ENCODE data around the gene PCNX2.

PCNX2 gene

GRCh38 chr1:233257786-233258185 is 37.7 kb downstream of the PCNX2 start:
- DNase-seq (ENCODE audit: low spot score) (no peak), FAIRE-seq (no peak)

- DNase-seq (ENCODE audit: low spot score) (no peak), FAIRE-seq (no peak)
Measured at GRCh38 chr1:233256789-233257188, 38.7 kb downstream of the PCNX2 start.

GRCh38 chr1:233256191-233256590 is 39.3 kb downstream of the PCNX2 start:
- DNase-seq (ENCODE audit: low spot score), result no peak
- FAIRE-seq, result no peak

GRCh38 chr1:233255145-233255544 is 40.4 kb downstream of the PCNX2 start:
- FAIRE-seq, result no peak

GRCh38 chr1:233253832-233254331 is 41.6 kb downstream of the PCNX2 start:
- no peak for DNase-seq (ENCODE audit: low spot score)
- no peak for FAIRE-seq

More at GRCh38 chr1:233255145-233255544, 40.4 kb downstream of the PCNX2 start:
- no peak for DNase-seq (ENCODE audit: low spot score)

- DNase-seq (ENCODE audit: low spot score) (no peak), FAIRE-seq (no peak)
Measured at GRCh38 chr1:233253231-233253831, 42.2 kb downstream of the PCNX2 start.

- FAIRE-seq (no peak), DNase-seq (ENCODE audit: low spot score) (no peak)
Measured at GRCh38 chr1:233252441-233252840, 43.1 kb downstream of the PCNX2 start.

GRCh38 chr1:233251201-233251720 is 44.3 kb downstream of the PCNX2 start:
- no peak for DNase-seq (ENCODE audit: low spot score)
- no peak for FAIRE-seq

- DNase-seq (ENCODE audit: low spot score) (no peak), FAIRE-seq (no peak)
Measured at GRCh38 chr1:233248014-233248413, 47.5 kb downstream of the PCNX2 start.

- DNase-seq (ENCODE audit: low spot score), result no peak
- FAIRE-seq, result no peak
Measured at GRCh38 chr1:233246965-233247364, 48.6 kb downstream of the PCNX2 start.

- peak; percentile 11 for DNase-seq (ENCODE audit: low spot score)
- FAIRE-seq, result no peak
Measured at GRCh38 chr1:233245191-233245765, 50.2 kb downstream of the PCNX2 start.

GRCh38 chr1:233244183-233244582 is 51.3 kb downstream of the PCNX2 start:
- DNase-seq (ENCODE audit: low spot score) (no peak), FAIRE-seq (no peak)

GRCh38 chr1:233242827-233243483 is 52.6 kb downstream of the PCNX2 start:
- FAIRE-seq (no peak), DNase-seq (ENCODE audit: low spot score) (no peak)

- FAIRE-seq (no peak), DNase-seq (ENCODE audit: low spot score) (no peak)
Measured at GRCh38 chr1:233241759-233242158, 53.8 kb downstream of the PCNX2 start.

GRCh38 chr1:233240829-233241682 is 54.5 kb downstream of the PCNX2 start:
- no peak for FAIRE-seq
- peak; percentile 23 for DNase-seq (ENCODE audit: low spot score)

GRCh38 chr1:233240371-233240770 is 55.2 kb downstream of the PCNX2 start:
- no peak for DNase-seq (ENCODE audit: low spot score)
- no peak for FAIRE-seq

GRCh38 chr1:233238884-233239431 is 56.6 kb downstream of the PCNX2 start:
- FAIRE-seq, result no peak

GRCh38 chr1:233237647-233238046 is 57.9 kb downstream of the PCNX2 start:
- no peak for FAIRE-seq

More at GRCh38 chr1:233238884-233239431, 56.6 kb downstream of the PCNX2 start:
- DNase-seq (ENCODE audit: low spot score), result no peak

GRCh38 chr1:233233508-233234040 is 62.0 kb downstream of the PCNX2 start:
- FAIRE-seq (no peak), DNase-seq (ENCODE audit: low spot score) (no peak)

More at GRCh38 chr1:233237647-233238046, 57.9 kb downstream of the PCNX2 start:
- DNase-seq (ENCODE audit: low spot score), result no peak

GRCh38 chr1:233230011-233230410 is 65.5 kb downstream of the PCNX2 start:
- DNase-seq (ENCODE audit: low spot score) (no peak), FAIRE-seq (no peak)

GRCh38 chr1:233229288-233229687 is 66.2 kb downstream of the PCNX2 start:
- no peak for FAIRE-seq
- no peak for DNase-seq (ENCODE audit: low spot score)
